HEK293T (cell line): ENCODE results near the gene HSD3B1.

Experiments
- CTCF ChIA-PET: fragments of 350-600 bp; formaldehyde crosslinking; extraction: SDS; loops from one replicate; lab custom pipeline; 2021; ENCODE audit warnings: antibody characterized with exemption, inconsistent platforms; lab: Yijun Ruan, JAX
- POLR2A ChIA-PET: fragments of 350-600 bp; formaldehyde crosslinking; extraction: SDS; loops from one replicate; lab custom pipeline; 2020; ENCODE audit warnings: antibody characterized with exemption, inconsistent platforms; lab: Yijun Ruan, JAX
- DNase-seq: peaks from one replicate; pipeline ENCODE4 v3.0.0; 2012; ENCODE audit warnings: mixed read lengths; ENCODE audit errors: extremely low spot score
- ARNT ChIP-seq: fragments of 450-650 bp; IDR thresholded peaks from 2 replicates; pipeline ENCODE4 v1.6.1; 2017; ENCODE audit warnings: mild to moderate bottlenecking
- BHLHE40 ChIP-seq: fragments of 450-650 bp; IDR thresholded peaks from 2 replicates; pipeline ENCODE4 v1.6.1; 2016; ENCODE audit warnings: mild to moderate bottlenecking, moderate library complexity, borderline replicate concordance
- CTBP1 ChIP-seq: fragments of 450-650 bp; IDR thresholded peaks from 2 replicates; pipeline ENCODE4 v1.6.1; 2016; ENCODE audit warnings: borderline replicate concordance
- ELF4 ChIP-seq: fragments of 450-650 bp; IDR thresholded peaks from 2 replicates; pipeline ENCODE4 v1.6.1; 2017; ENCODE audit warnings: antibody characterized with exemption
- FOXA1 ChIP-seq: fragments of 450-650 bp; IDR thresholded peaks from 2 replicates; pipeline ENCODE4 v1.6.1; 2016; ENCODE audit warnings: mild to moderate bottlenecking
- FOXK2 ChIP-seq: fragments of 450-650 bp; IDR thresholded peaks from 2 replicates; pipeline ENCODE4 v1.6.1; 2016; ENCODE audit warnings: mild to moderate bottlenecking
- FOXM1 ChIP-seq: fragments of 450-650 bp; IDR thresholded peaks from 2 replicates; pipeline ENCODE4 v1.6.1; 2017; ENCODE audit warnings: mild to moderate bottlenecking, borderline replicate concordance
- HDGF ChIP-seq: fragments of 450-650 bp; IDR thresholded peaks from 2 replicates; pipeline ENCODE4 v1.6.1; 2017; ENCODE audit warnings: antibody characterized with exemption, borderline replicate concordance
- L3MBTL2 ChIP-seq: fragments of 450-650 bp; conservative IDR thresholded peaks from 2 replicates; pipeline ENCODE4 v1.6.1; 2016; ENCODE audit warnings: mild to moderate bottlenecking
- LEF1 ChIP-seq: fragments of 450-650 bp; IDR thresholded peaks from 2 replicates; pipeline ENCODE4 v1.6.1; 2017; ENCODE audit warnings: mild to moderate bottlenecking, borderline replicate concordance
- NFRKB ChIP-seq: fragments of 450-650 bp; IDR thresholded peaks from 2 replicates; pipeline ENCODE4 v1.6.1; 2016; ENCODE audit warnings: mild to moderate bottlenecking, moderate library complexity
- SP1 ChIP-seq: fragments of 450-650 bp; IDR thresholded peaks from 2 replicates; pipeline ENCODE4 v1.6.1; 2017
- SUZ12 ChIP-seq: fragments of 450-650 bp; IDR thresholded peaks from 2 replicates; pipeline ENCODE4 v1.6.1; 2016; ENCODE audit warnings: mild to moderate bottlenecking
- TARDBP ChIP-seq: fragments of 450-650 bp; IDR thresholded peaks from 2 replicates; pipeline ENCODE4 v1.6.1; 2016
- ZNF384 ChIP-seq: fragments of 450-650 bp; IDR thresholded peaks from 2 replicates; pipeline ENCODE4 v1.6.1; 2016
- TF ChIP-seq, protein P1 (sequence below): fragments of 450-650 bp; IDR thresholded peaks from 2 replicates; pipeline ENCODE4 v1.6.1; 2016

HSD3B1 gene

GRCh38 chr1:119469741-119470140 lies 37.3 kb upstream of the HSD3B1 start:
- ChIA-PET POLR2A (no interaction called here), CTCF (no interaction called here)
- DNase-seq: no peak

DNA sequence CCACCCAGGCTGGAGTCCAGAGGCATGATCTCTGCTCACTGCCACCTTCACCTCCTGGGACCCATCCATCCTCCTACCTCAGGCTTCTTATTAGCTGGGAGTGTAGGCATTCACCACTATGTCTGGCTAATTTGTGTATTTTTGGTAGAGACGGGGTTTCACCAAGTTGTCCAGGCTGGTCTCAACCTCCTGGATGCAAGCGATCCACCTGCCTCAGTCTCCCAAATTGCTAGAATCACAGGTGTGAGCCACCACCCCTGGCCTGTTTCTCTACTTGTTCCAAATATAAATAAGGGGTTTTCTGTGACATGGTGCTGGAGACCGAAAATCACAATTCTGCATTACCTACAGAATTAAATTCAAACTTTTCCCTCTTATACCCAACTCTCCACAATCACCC lies 36.6 kb upstream of the HSD3B1 start:
- CTCF ChIA-PET: no interaction called here
- DNase-seq: no peak
- POLR2A ChIA-PET: no interaction called here
- TF ChIP-seq ELF4 (no peak), LEF1 (no peak), NFRKB (no peak), FOXM1 (no peak), FOXA1 (no peak), SP1 (no peak), ZNF384 (no peak), L3MBTL2 (no peak), HDGF (no peak), ARNT (no peak), FOXK2 (no peak), CTBP1 (no peak), SUZ12 (no peak), BHLHE40 (no peak), TARDBP (no peak)
- TF ChIP-seq, protein P1, sequence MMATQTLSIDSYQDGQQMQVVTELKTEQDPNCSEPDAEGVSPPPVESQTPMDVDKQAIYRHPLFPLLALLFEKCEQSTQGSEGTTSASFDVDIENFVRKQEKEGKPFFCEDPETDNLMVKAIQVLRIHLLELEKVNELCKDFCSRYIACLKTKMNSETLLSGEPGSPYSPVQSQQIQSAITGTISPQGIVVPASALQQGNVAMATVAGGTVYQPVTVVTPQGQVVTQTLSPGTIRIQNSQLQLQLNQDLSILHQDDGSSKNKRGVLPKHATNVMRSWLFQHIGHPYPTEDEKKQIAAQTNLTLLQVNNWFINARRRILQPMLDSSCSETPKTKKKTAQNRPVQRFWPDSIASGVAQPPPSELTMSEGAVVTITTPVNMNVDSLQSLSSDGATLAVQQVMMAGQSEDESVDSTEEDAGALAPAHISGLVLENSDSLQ: no peak

More at GRCh38 chr1:119469741-119470140, 37.3 kb upstream of the HSD3B1 start:
- TF ChIP-seq LEF1 (no peak), ZNF384 (no peak), NFRKB (no peak), CTBP1 (no peak), BHLHE40 (no peak), HDGF (no peak), SUZ12 (no peak), TARDBP (no peak)
- TF ChIP-seq, protein P1: no peak

DNA sequence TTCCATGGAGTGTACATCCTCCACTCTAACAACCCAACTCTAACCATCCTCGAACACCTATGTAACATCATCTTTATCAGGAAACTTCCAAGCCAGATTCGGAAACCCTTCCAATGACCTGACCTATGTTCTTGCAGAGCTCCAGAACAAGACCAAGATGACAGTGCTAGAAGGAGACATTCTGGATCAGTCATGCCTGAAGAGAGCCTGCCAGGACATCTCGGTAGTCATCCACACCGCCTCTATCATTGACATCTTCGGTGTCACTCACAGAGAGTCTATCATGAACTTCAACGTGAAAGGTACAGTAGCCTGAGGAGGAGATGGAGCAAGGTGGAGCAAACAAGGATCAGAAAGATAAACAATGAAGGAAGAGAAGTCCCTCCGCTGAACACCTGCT lies 36.1 kb upstream of the HSD3B1 start:
- no peak for DNase-seq
- TF ChIP-seq BHLHE40 (no peak), ELF4 (no peak), FOXM1 (no peak), ZNF384 (no peak), SP1 (no peak), SUZ12 (no peak), L3MBTL2 (no peak), CTBP1 (no peak), FOXK2 (no peak), FOXA1 (no peak)
- POLR2A ChIA-PET: no interaction called here
- CTCF ChIA-PET: interaction anchor here (1.2 kb wide), 1 partner anchor 9 kb away, joined by 3 read pairs; no protein-coding TSS in a partner anchor

- no peak for TF ChIP-seq ELF4
- TF ChIP-seq BHLHE40: no peak
- no peak for TF ChIP-seq FOXM1
- no peak for TF ChIP-seq LEF1
- no peak for TF ChIP-seq TARDBP
- no peak for TF ChIP-seq FOXK2
- TF ChIP-seq FOXA1: no peak
- TF ChIP-seq NFRKB: no peak
- TF ChIP-seq CTBP1: no peak
- no peak for TF ChIP-seq HDGF
- no peak for TF ChIP-seq ZNF384
- TF ChIP-seq L3MBTL2: no peak
- no peak for TF ChIP-seq SP1
- TF ChIP-seq, protein P1: no peak
- ChIA-PET POLR2A (no interaction called here), CTCF (interaction anchor here (0.6 to 1.2 kb wide), 2 partner anchors 10 to 286 kb away, joined by 3 read pairs; no protein-coding TSS in a partner anchor)
- DNase-seq: no peak
Observed at GRCh38 chr1:119471566-119471965, 35.4 kb upstream of the HSD3B1 start.

- ChIA-PET POLR2A (no interaction called here), CTCF (interaction anchor here (0.6 to 1.2 kb wide), 3 partner anchors 11 to 287 kb away, joined by 3 to 4 read pairs (median 3); no protein-coding TSS in a partner anchor)
- TF ChIP-seq ELF4 (no peak), HDGF (no peak), FOXA1 (no peak), LEF1 (no peak), FOXM1 (no peak), BHLHE40 (no peak), FOXK2 (no peak), SP1 (no peak), SUZ12 (no peak), CTBP1 (no peak), ZNF384 (no peak), TARDBP (no peak)
- TF ChIP-seq, protein P1: no peak
- DNase-seq: no peak
Observed at GRCh38 chr1:119472080-119472818, 34.8 kb upstream of the HSD3B1 start.
